ENCODE measurements around the gene PPFIA4. TPM values are rescaled to one million over a fixed set of nuclear protein-coding genes. Genes with fewer than 3 reads are reported as not detected.
"Not testable (repeated sequence)": the region's sequence is repeated elsewhere in the genome, so short reads cannot be mapped to it uniquely, and the experiment has no call there.

Gene PPFIA4
- 33.4 and 35.1 TPM in 2 replicates for total RNA-seq

- peaks cover 22% of the 10 kb centered on the region for H3K4me1 Mint-ChIP-seq (ENCODE audit: low read depth)
- peak within 1 kb of the TSS; percentile 82 for H3K4me3 Mint-ChIP-seq (ENCODE audit: low read depth)
- peaks cover 42% of the 10 kb centered on the region for H3K36me3 Mint-ChIP-seq (ENCODE audit: low read depth)
- H3K27me3 Mint-ChIP-seq (ENCODE audit: low read depth), result no peaks in the 10 kb centered on the region
- H3K27ac Mint-ChIP-seq, result peak within 1 kb of the TSS; percentile 72
- intact Hi-C loops (cut with micrococcal nuclease), result loop anchor here (1.0 kb wide), 2 partner anchors 68 to 137 kb away; partner anchors contain the start of genes ADIPOR1 and RABIF
- DNase-seq (ENCODE audit: low spot score), result peak; percentile 87
- peaks cover 8% of the 10 kb centered on the region for H3K9me3 Mint-ChIP-seq
These were observed at the start of gene PPFIA4 for GRCh38 chr1:203026031-203026665. Gene PPFIA4 (plus strand): TSS chr1:203026491. CDS start chr1:203039009, 12,518 bp downstream.

- intact Hi-C loops (cut with micrococcal nuclease), result no loop called here
- H3K27me3 Mint-ChIP-seq (ENCODE audit: low read depth), result peaks cover 48% of the 10 kb centered on the region
- no peaks in the 10 kb centered on the region for H3K9me3 Mint-ChIP-seq
- no peak overlapping the region for H3K27ac Mint-ChIP-seq
- no peaks in the 10 kb centered on the region for H3K36me3 Mint-ChIP-seq (ENCODE audit: low read depth)
- no peaks in the 10 kb centered on the region for H3K4me1 Mint-ChIP-seq (ENCODE audit: low read depth)
- H3K4me3 Mint-ChIP-seq (ENCODE audit: low read depth), result no peak overlapping the region
- DNase-seq (ENCODE audit: low spot score), result no peak
These were observed 49.7 kb upstream of the PPFIA4 start for GRCh38 chr1:202976633-202977032.

- Mint-ChIP-seq H3K9me3 (no peaks in the 10 kb centered on the region), H3K27ac (no peak overlapping the region), H3K36me3 (ENCODE audit: low read depth) (no peaks in the 10 kb centered on the region), H3K27me3 (ENCODE audit: low read depth) (peaks cover 34% of the 10 kb centered on the region), H3K4me1 (ENCODE audit: low read depth) (no peaks in the 10 kb centered on the region), H3K4me3 (ENCODE audit: low read depth) (no peak overlapping the region)
- intact Hi-C loops (cut with micrococcal nuclease), result no loop called here
- DNase-seq (ENCODE audit: low spot score), result no peak
These were observed 46.8 kb upstream of the PPFIA4 start for GRCh38 chr1:202979459-202979858.

GRCh38 chr1:202981939-202982338 is 44.4 kb upstream of the PPFIA4 start:
- Mint-ChIP-seq H3K36me3 (ENCODE audit: low read depth) (no peaks in the 10 kb centered on the region), H3K4me1 (ENCODE audit: low read depth) (no peaks in the 10 kb centered on the region), H3K4me3 (ENCODE audit: low read depth) (no peak overlapping the region), H3K9me3 (no peaks in the 10 kb centered on the region), H3K27ac (no peak overlapping the region), H3K27me3 (ENCODE audit: low read depth) (peaks cover 30% of the 10 kb centered on the region)
- intact Hi-C loops (cut with micrococcal nuclease), result no loop called here
- DNase-seq (ENCODE audit: low spot score), result no peak

- intact Hi-C loops (cut with micrococcal nuclease), result no loop called here
- no peaks in the 10 kb centered on the region for H3K9me3 Mint-ChIP-seq
- H3K4me1 Mint-ChIP-seq (ENCODE audit: low read depth), result no peaks in the 10 kb centered on the region
- DNase-seq (ENCODE audit: low spot score), result no peak
- H3K36me3 Mint-ChIP-seq (ENCODE audit: low read depth), result no peaks in the 10 kb centered on the region
- H3K27me3 Mint-ChIP-seq (ENCODE audit: low read depth), result peaks cover 23% of the 10 kb centered on the region
- no peak overlapping the region for H3K4me3 Mint-ChIP-seq (ENCODE audit: low read depth)
- no peak overlapping the region for H3K27ac Mint-ChIP-seq
These were observed 43.4 kb upstream of the PPFIA4 start for GRCh38 chr1:202982715-202983430.

GRCh38 chr1:202986120-202986519 is 40.2 kb upstream of the PPFIA4 start:
- H3K4me1 Mint-ChIP-seq (ENCODE audit: low read depth); intact Hi-C loops (cut with micrococcal nuclease); H3K27ac Mint-ChIP-seq; H3K27me3 Mint-ChIP-seq (ENCODE audit: low read depth); H3K36me3 Mint-ChIP-seq (ENCODE audit: low read depth); H3K9me3 Mint-ChIP-seq; DNase-seq (ENCODE audit: low spot score); H3K4me3 Mint-ChIP-seq (ENCODE audit: low read depth): not testable (repeated sequence)

GRCh38 chr1:202987255-202987654 is 39.0 kb upstream of the PPFIA4 start:
- no peaks in the 10 kb centered on the region for H3K4me1 Mint-ChIP-seq (ENCODE audit: low read depth)
- no peaks in the 10 kb centered on the region for H3K36me3 Mint-ChIP-seq (ENCODE audit: low read depth)
- peaks cover 15% of the 10 kb centered on the region for H3K27me3 Mint-ChIP-seq (ENCODE audit: low read depth)
- no peak overlapping the region for H3K4me3 Mint-ChIP-seq (ENCODE audit: low read depth)
- intact Hi-C loops (cut with micrococcal nuclease), result no loop called here
- no peak for DNase-seq (ENCODE audit: low spot score)
- H3K27ac Mint-ChIP-seq, result no peak overlapping the region
- no peaks in the 10 kb centered on the region for H3K9me3 Mint-ChIP-seq

GRCh38 chr1:202987922-202988583 is 38.2 kb upstream of the PPFIA4 start:
- Mint-ChIP-seq H3K9me3 (no peaks in the 10 kb centered on the region), H3K27me3 (ENCODE audit: low read depth) (peaks cover 20% of the 10 kb centered on the region), H3K27ac (no peak overlapping the region), H3K4me3 (ENCODE audit: low read depth) (no peak overlapping the region), H3K4me1 (ENCODE audit: low read depth) (no peaks in the 10 kb centered on the region), H3K36me3 (ENCODE audit: low read depth) (no peaks in the 10 kb centered on the region)
- intact Hi-C loops (cut with micrococcal nuclease), result no loop called here
- no peak for DNase-seq (ENCODE audit: low spot score)

GRCh38 chr1:202989879-202990278 is 36.4 kb upstream of the PPFIA4 start:
- no peaks in the 10 kb centered on the region for H3K36me3 Mint-ChIP-seq (ENCODE audit: low read depth)
- intact Hi-C loops (cut with micrococcal nuclease), result no loop called here
- H3K27ac Mint-ChIP-seq, result no peak overlapping the region
- no peak for DNase-seq (ENCODE audit: low spot score)
- peaks cover 2% of the 10 kb centered on the region for H3K4me1 Mint-ChIP-seq (ENCODE audit: low read depth)
- no peak overlapping the region for H3K4me3 Mint-ChIP-seq (ENCODE audit: low read depth)
- H3K9me3 Mint-ChIP-seq, result no peaks in the 10 kb centered on the region
- peaks cover 27% of the 10 kb centered on the region for H3K27me3 Mint-ChIP-seq (ENCODE audit: low read depth)

- Mint-ChIP-seq H3K9me3 (no peaks in the 10 kb centered on the region), H3K27me3 (ENCODE audit: low read depth) (peaks cover 37% of the 10 kb centered on the region), H3K4me3 (ENCODE audit: low read depth) (no peak overlapping the region), H3K4me1 (ENCODE audit: low read depth) (peaks cover 2% of the 10 kb centered on the region), H3K36me3 (ENCODE audit: low read depth) (no peaks in the 10 kb centered on the region), H3K27ac (no peak overlapping the region)
- intact Hi-C loops (cut with micrococcal nuclease), result no loop called here
- no peak for DNase-seq (ENCODE audit: low spot score)
These were observed 35.2 kb upstream of the PPFIA4 start for GRCh38 chr1:202991112-202991511.

GRCh38 chr1:202994756-202995155 is 31.5 kb upstream of the PPFIA4 start:
- intact Hi-C loops (cut with micrococcal nuclease), result no loop called here
- H3K36me3 Mint-ChIP-seq (ENCODE audit: low read depth), result no peaks in the 10 kb centered on the region

GRCh38 chr1:202998836-202999750 is 27.2 kb upstream of the PPFIA4 start:
- H3K4me1 Mint-ChIP-seq (ENCODE audit: low read depth), result peaks cover 15% of the 10 kb centered on the region
- no peaks in the 10 kb centered on the region for H3K36me3 Mint-ChIP-seq (ENCODE audit: low read depth)
- no peaks in the 10 kb centered on the region for H3K9me3 Mint-ChIP-seq
- peaks cover 36% of the 10 kb centered on the region for H3K27me3 Mint-ChIP-seq (ENCODE audit: low read depth)
- DNase-seq (ENCODE audit: low spot score), result peak; percentile 32
- peak overlapping the region; percentile 33 for H3K4me3 Mint-ChIP-seq (ENCODE audit: low read depth)
- H3K27ac Mint-ChIP-seq, result no peak overlapping the region
- intact Hi-C loops (cut with micrococcal nuclease), result loop anchor here (2.0 kb wide), 2 partner anchors 30 to 72 kb away; partner anchors contain the start of gene KLHL12

More at GRCh38 chr1:202994756-202995155, 31.5 kb upstream of the PPFIA4 start:
- H3K4me1 Mint-ChIP-seq (ENCODE audit: low read depth), result peaks cover 7% of the 10 kb centered on the region
- H3K4me3 Mint-ChIP-seq (ENCODE audit: low read depth), result no peak overlapping the region
- H3K9me3 Mint-ChIP-seq, result no peaks in the 10 kb centered on the region
- H3K27ac Mint-ChIP-seq, result no peak overlapping the region
- no peak for DNase-seq (ENCODE audit: low spot score)
- H3K27me3 Mint-ChIP-seq (ENCODE audit: low read depth), result peaks cover 53% of the 10 kb centered on the region

Data from activated T-helper 2 cell treated with anti-CD3 and anti-CD28 coated beads, Interferon-gamma antibody, Interleukin-2, Interleukin-4, amounts not matched to agents 10 μg/mL and 5 μg/mL and 100 μg/mL, durations not matched to agents 14 hours and 24 hours and 36 hours (primary cell).